Prostate gland (tissue), 2 donors: Measurements from ENCODE around the gene TTC27. TPM values are rescaled to one million over a fixed set of nuclear protein-coding genes. Genes with fewer than 3 reads are reported as not detected.
"Not testable (repeated sequence)": the region's sequence is repeated elsewhere in the genome, so short reads cannot be mapped to it uniquely, and the experiment has no call there.

ENCODE experiments used
- DNase-seq: peaks from one replicate; pipeline ENCODE4 v3.0.0-alpha.2; 2019; ENCODE audit warnings: low spot score
- H3K27ac ChIP-seq, 2 donors: fragments of 200-600 bp; sonication (generic); 2 replicates each; pipeline ENCODE4 v1.5.1; 2017 to 2019
- H3K27me3 ChIP-seq: fragments of 200-600 bp; sonication (generic); replicated peaks from 2 replicates; pipeline ENCODE4 v1.5.1; 2019; ENCODE audit not compliant: insufficient read depth
- H3K36me3 ChIP-seq, 2 donors: fragments of 200-600 bp; sonication (generic); 1 replicate in 1 of 2; 2 replicates in 1 of 2; pipeline versions ENCODE4 v1.5.1 to v1.8.1; 2017 to 2019
- H3K4me1 ChIP-seq: fragments of 200-600 bp; sonication (generic); replicated peaks from 2 replicates; pipeline ENCODE4 v1.5.1; 2019
- H3K4me3 ChIP-seq, 2 donors: fragments of 200-600 bp; sonication (generic); 2 replicates each; pipeline ENCODE4 v1.5.1; 2017 to 2019
- H3K9me3 ChIP-seq: fragments of 200-600 bp; sonication (generic); 2 replicates; pipeline ENCODE4 v1.5.1; 2017
- CTCF ChIP-seq, 4 experiments: fragments of 200-600 bp in 2 of 4; fragments of 450-650 bp in 2 of 4; sonication (generic) in 2 of 4; IDR thresholded peaks; 1 replicate in 3 of 4; 2 replicates in 1 of 4; pipeline ENCODE4 v1.5.1; 2016 to 2019; ENCODE audit warnings: antibody characterized with exemption in 4 of 4, mild to moderate bottlenecking in 2 of 4, moderate library complexity in 2 of 4
- POLR2A ChIP-seq: fragments of 450-650 bp; IDR thresholded peaks from one replicate; pipeline ENCODE4 v1.6.1; 2016; ENCODE audit warnings: antibody characterized with exemption, mild to moderate bottlenecking
- POLR2AphosphoS5 ChIP-seq: sonication (generic); formaldehyde crosslinking; IDR thresholded peaks from one replicate; pipeline ENCODE4 v1.6.1; 2017; ENCODE audit warnings: antibody characterized with exemption
- WGBS: methylation state at CpG from one replicate; pipeline ENCODE4 v1.1.5; 2018; 5-methylcytosine and 5-hydroxymethylcytosine counted together
- intact Hi-C: fragments of 100-400 bp; cut with DNase I; formaldehyde crosslinking; loops from one replicate; pipeline ENCODE4 v1.14.2; 2022
- total RNA-seq, 2 donors: library from RNA; depleted of rRNA; stranded (reverse); fragments of >200 nt; gene quantifications; one replicate each; pipeline ENCODE4 v1.1.0, GENCODE V29; 2016

TTC27 gene
- total RNA-seq, 2 donors from 2014 or later = 13.0 to 15.6 TPM

- intact Hi-C loops = no loop called here
- H3K4me1 ChIP-seq = no peaks in the 10 kb centered on the region
- no peak overlapping the region for H3K4me3 ChIP-seq
- H3K36me3 ChIP-seq = no peaks in the 10 kb centered on the region
- DNase-seq = no peak
- H3K9me3 ChIP-seq = no peaks in the 10 kb centered on the region
- no peaks in the 10 kb centered on the region for H3K27me3 ChIP-seq
- TF ChIP-seq POLR2AphosphoS5 (no peak), POLR2A (no peak), CTCF (IDR thresholded peaks at IDR 0.05) (no peak)
- no peak overlapping the region for H3K27ac ChIP-seq
- 59% methylated on average over 11 of the region's 11 CpGs for WGBS
These were observed 214.4 kb downstream of the TTC27 start for GRCh38 chr2:32841931-32842898.

- DNase-seq = no peak
- no peaks in the 10 kb centered on the region for H3K27me3 ChIP-seq
- H3K9me3 ChIP-seq = no peaks in the 10 kb centered on the region
- no peak overlapping the region for H3K27ac ChIP-seq
- H3K4me1 ChIP-seq = no peaks in the 10 kb centered on the region
- TF ChIP-seq POLR2A (no peak), POLR2AphosphoS5 (no peak), CTCF (IDR thresholded peaks at IDR 0.05) (no peak)
- WGBS = 96% methylated on average over 1 of the region's 1 CpG
- H3K4me3 ChIP-seq = no peak overlapping the region
- intact Hi-C loops = no loop called here
- H3K36me3 ChIP-seq = no peaks in the 10 kb centered on the region
These were observed 215.8 kb downstream of the TTC27 start for GRCh38 chr2:32843699-32844098.

GRCh38 chr2:32844253-32844652, 216.4 kb downstream of the TTC27 start:
- intact Hi-C loops = no loop called here
- Histone ChIP-seq H3K27ac (no peak overlapping the region), H3K4me3 (no peak overlapping the region), H3K4me1 (no peaks in the 10 kb centered on the region), H3K27me3 (no peaks in the 10 kb centered on the region), H3K9me3 (no peaks in the 10 kb centered on the region), H3K36me3 (no peaks in the 10 kb centered on the region)
- 86% methylated on average over 4 of the region's 4 CpGs for WGBS
- no peak for TF ChIP-seq POLR2A
- no peak for TF ChIP-seq POLR2AphosphoS5
- TF ChIP-seq CTCF (IDR thresholded peaks at IDR 0.05) = no peak
- DNase-seq = no peak

DNA sequence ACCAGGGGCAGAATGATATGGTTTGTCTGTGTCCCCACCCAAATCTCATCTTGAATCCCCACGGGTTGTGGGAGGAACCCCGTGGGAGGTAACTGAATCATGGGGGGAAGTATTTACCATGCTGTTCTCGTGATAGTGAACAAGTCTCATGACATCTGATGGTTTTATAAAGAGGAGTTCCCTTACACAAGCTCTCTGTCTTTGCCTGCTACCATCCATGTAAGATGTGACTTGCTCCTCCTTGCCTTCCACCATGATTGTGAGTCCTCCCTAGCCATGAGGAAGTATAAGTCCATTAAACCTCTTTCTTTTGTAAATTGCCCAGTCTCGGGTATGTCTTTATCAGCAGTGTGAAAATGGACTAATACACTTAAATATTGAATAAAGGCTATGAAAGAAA, 218.4 kb downstream of the TTC27 start:
- H3K36me3 ChIP-seq, H3K9me3 ChIP-seq, intact Hi-C loops, DNase-seq, H3K27ac ChIP-seq, H3K4me3 ChIP-seq, H3K27me3 ChIP-seq, H3K4me1 ChIP-seq: not testable (repeated sequence)
- WGBS = 91% methylated on average over 4 of the region's 4 CpGs

- no peak overlapping the region for H3K27ac ChIP-seq
- intact Hi-C loops = no loop called here
- H3K36me3 ChIP-seq = no peaks in the 10 kb centered on the region
- H3K4me1 ChIP-seq = no peaks in the 10 kb centered on the region
- no peak for TF ChIP-seq CTCF (IDR thresholded peaks at IDR 0.05)
- TF ChIP-seq POLR2AphosphoS5 = no peak
- TF ChIP-seq POLR2A = no peak
- no peak overlapping the region for H3K4me3 ChIP-seq
- DNase-seq = no peak
- H3K9me3 ChIP-seq = no peaks in the 10 kb centered on the region
- no peaks in the 10 kb centered on the region for H3K27me3 ChIP-seq
These were observed 219.9 kb downstream of the TTC27 start for GRCh38 chr2:32847734-32848133.
